OCI-LY3 (cell line): Measurements from ENCODE around the gene SDK1.

Source experiments
- H2AFZ ChIP-seq: fragments of 200-600, 300-600 bp; shearing (Covaris generic); 2 replicates; pipeline ENCODE4 v1.6.0; 2014; ENCODE audit warnings: antibody characterized with exemption, low read depth, low read length
- H3K27ac ChIP-seq: fragments of 200-600, 300-600 bp; sonication (generic); 2 replicates; pipeline ENCODE4 v1.5.1; 2014; ENCODE audit warnings: mild to moderate bottlenecking, low read length, moderate library complexity, mixed read lengths
- H3K27me3 ChIP-seq: fragments of 200-600, 300-600 bp; sonication (generic); 2 replicates; pipeline ENCODE4 v1.6.1; 2014; ENCODE audit warnings: low read depth, low read length, mixed read lengths
- H3K36me3 ChIP-seq: fragments of 200-600, 300-600 bp; sonication (generic); replicated peaks from 2 replicates; pipeline ENCODE3; 2014; ENCODE audit warnings: low read depth, low read length, mixed read lengths
- H3K4me1 ChIP-seq: fragments of 300-600, 200-600 bp; sonication (generic); 2 replicates; pipeline ENCODE4 v1.6.1; 2014; ENCODE audit warnings: low read length, mixed read lengths
- H3K4me2 ChIP-seq: fragments of 200-600, 300-600 bp; sonication (generic); 2 replicates; pipeline ENCODE4 v1.6.1; 2014; ENCODE audit warnings: low read length, mixed read lengths
- H3K4me3 ChIP-seq: fragments of 300-600, 200-600 bp; sonication (generic); 2 replicates; pipeline ENCODE4 v1.5.1; 2014; ENCODE audit warnings: antibody characterized with exemption, mild to moderate bottlenecking, low read length, moderate library complexity
- H3K79me2 ChIP-seq: fragments of 300-600, 200-600 bp; shearing (Covaris generic); 2 replicates; pipeline ENCODE4 v1.6.1; 2014; ENCODE audit warnings: mild to moderate bottlenecking, low read length, mixed read lengths
- H3K9ac ChIP-seq: fragments of 300-600, 200-600 bp; shearing (Covaris generic); 2 replicates; pipeline ENCODE4 v1.6.0; 2014; ENCODE audit warnings: mild to moderate bottlenecking, low read length, moderate library complexity
- H3K9me3 ChIP-seq: fragments of 200-600, 300-600 bp; shearing (Covaris generic); 2 replicates; pipeline ENCODE4 v1.6.1; 2014; ENCODE audit warnings: low read length, mixed read lengths; ENCODE audit not compliant: insufficient read depth
- H4K20me1 ChIP-seq: fragments of 200-600, 300-600 bp; sonication (generic); 2 replicates; pipeline ENCODE4 v1.6.1; 2016; ENCODE audit warnings: low read length, mixed read lengths; ENCODE audit not compliant: insufficient read depth
- CTCF ChIP-seq: fragments of 200-600, 300-600 bp; sonication (generic); IDR thresholded peaks from 2 replicates; pipeline ENCODE4 v1.5.1; 2014; ENCODE audit warnings: antibody characterized with exemption, low read length, low read depth
- EZH2phosphoT487 ChIP-seq: fragments of 200-600 bp; shearing (Covaris generic); IDR thresholded peaks from 2 replicates; pipeline ENCODE4 v1.6.1; 2018; ENCODE audit warnings: antibody characterized with exemption, mixed run types, low read depth

Gene SDK1

GRCh38 chr7:4050126-4050660, 749.1 kb downstream of the SDK1 start:
- Histone ChIP-seq H2AFZ (no peak overlapping the region), H3K36me3 (no peaks in the 10 kb centered on the region), H3K4me3 (no peak overlapping the region), H3K27ac (no peak overlapping the region), H3K4me1 (no peaks in the 10 kb centered on the region), H3K4me2 (no peak overlapping the region), H4K20me1 (no peaks in the 10 kb centered on the region), H3K9me3 (no peaks in the 10 kb centered on the region), H3K79me2 (no peaks in the 10 kb centered on the region), H3K9ac (no peak overlapping the region), H3K27me3 (no peaks in the 10 kb centered on the region)
- TF ChIP-seq CTCF: no peak
- no peak for TF ChIP-seq EZH2phosphoT487

- Histone ChIP-seq H3K4me2 (no peak overlapping the region), H2AFZ (no peak overlapping the region), H3K4me1 (no peaks in the 10 kb centered on the region), H3K36me3 (no peaks in the 10 kb centered on the region), H3K9me3 (no peaks in the 10 kb centered on the region), H4K20me1 (no peaks in the 10 kb centered on the region), H3K27me3 (no peaks in the 10 kb centered on the region), H3K4me3 (no peak overlapping the region), H3K9ac (no peak overlapping the region), H3K79me2 (no peaks in the 10 kb centered on the region), H3K27ac (no peak overlapping the region)
- TF ChIP-seq EZH2phosphoT487 (no peak), CTCF (no peak)
Measured at GRCh38 chr7:4051696-4052095, 750.6 kb downstream of the SDK1 start.

GRCh38 chr7:4052130-4052529, 751.1 kb downstream of the SDK1 start:
- H3K4me1 ChIP-seq: no peaks in the 10 kb centered on the region
- H3K4me3 ChIP-seq: no peak overlapping the region
- no peak overlapping the region for H3K4me2 ChIP-seq
- H3K27ac ChIP-seq: no peak overlapping the region
- H3K79me2 ChIP-seq: no peaks in the 10 kb centered on the region
- no peaks in the 10 kb centered on the region for H3K36me3 ChIP-seq
- TF ChIP-seq EZH2phosphoT487 (no peak), CTCF (no peak)
- no peaks in the 10 kb centered on the region for H3K27me3 ChIP-seq
- no peak overlapping the region for H2AFZ ChIP-seq
- no peaks in the 10 kb centered on the region for H3K9me3 ChIP-seq
- H4K20me1 ChIP-seq: no peaks in the 10 kb centered on the region
- H3K9ac ChIP-seq: no peak overlapping the region

- Histone ChIP-seq H3K9me3 (no peaks in the 10 kb centered on the region), H3K79me2 (no peaks in the 10 kb centered on the region), H3K27me3 (no peaks in the 10 kb centered on the region), H3K4me1 (no peaks in the 10 kb centered on the region), H3K4me3 (no peak overlapping the region), H3K27ac (no peak overlapping the region), H3K36me3 (no peaks in the 10 kb centered on the region), H2AFZ (no peak overlapping the region), H3K9ac (no peak overlapping the region), H4K20me1 (no peaks in the 10 kb centered on the region), H3K4me2 (no peak overlapping the region)
- TF ChIP-seq EZH2phosphoT487 (no peak), CTCF (no peak)
Measured at GRCh38 chr7:4054158-4054557, 753.1 kb downstream of the SDK1 start.
